Endometrial microvascular endothelial cells (primary cell): Measurements from ENCODE around the gene CHD5. TPM values are rescaled to one million over a fixed set of nuclear protein-coding genes. Genes with fewer than 3 reads are reported as not detected.

Source experiments
- in situ Hi-C: cut with HindIII; loops from 2 replicates; pipeline ENCODE4 v1.10.0; 2017; ENCODE audit warnings: low sequenced_read_pairs, low pct_unique_long_range_greater_than_20kb; ENCODE audit errors: inconsistent ontology term
- total RNA-seq: library from RNA; depleted of rRNA; stranded (reverse); fragments of >200 nt; gene quantifications from one replicate; pipeline ENCODE4 v1.2.3, GENCODE V29; 2015; ENCODE audit errors: inconsistent ontology term

CHD5 gene
- total RNA-seq, 1 donor from 2014 or later, result not detected

DNA sequence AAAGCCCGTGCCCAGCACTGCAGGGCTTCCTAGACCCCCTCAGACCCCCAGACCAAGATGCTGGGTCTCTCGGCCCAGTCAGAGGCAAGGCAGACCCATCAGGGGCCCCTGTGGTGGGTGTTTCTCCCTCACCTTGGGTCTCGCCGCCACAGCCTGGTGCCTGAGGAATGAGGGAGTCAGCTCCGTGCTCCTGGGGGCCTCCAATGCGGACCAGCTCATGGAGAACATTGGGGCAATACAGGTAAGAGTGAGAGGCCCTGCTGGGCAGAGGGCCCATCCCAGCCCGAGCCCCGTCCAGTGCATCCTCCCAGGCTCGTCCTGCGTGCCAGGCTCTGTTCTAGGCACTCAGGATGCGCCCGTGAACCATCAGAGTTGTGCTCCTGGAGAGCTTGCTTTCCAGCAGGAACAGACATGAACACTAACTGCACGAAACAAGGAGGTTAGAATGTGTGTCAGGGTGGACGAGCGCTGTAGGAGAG, 83.0 kb downstream of the CHD5 start:
- in situ Hi-C loops, result no loop called here

DNA sequence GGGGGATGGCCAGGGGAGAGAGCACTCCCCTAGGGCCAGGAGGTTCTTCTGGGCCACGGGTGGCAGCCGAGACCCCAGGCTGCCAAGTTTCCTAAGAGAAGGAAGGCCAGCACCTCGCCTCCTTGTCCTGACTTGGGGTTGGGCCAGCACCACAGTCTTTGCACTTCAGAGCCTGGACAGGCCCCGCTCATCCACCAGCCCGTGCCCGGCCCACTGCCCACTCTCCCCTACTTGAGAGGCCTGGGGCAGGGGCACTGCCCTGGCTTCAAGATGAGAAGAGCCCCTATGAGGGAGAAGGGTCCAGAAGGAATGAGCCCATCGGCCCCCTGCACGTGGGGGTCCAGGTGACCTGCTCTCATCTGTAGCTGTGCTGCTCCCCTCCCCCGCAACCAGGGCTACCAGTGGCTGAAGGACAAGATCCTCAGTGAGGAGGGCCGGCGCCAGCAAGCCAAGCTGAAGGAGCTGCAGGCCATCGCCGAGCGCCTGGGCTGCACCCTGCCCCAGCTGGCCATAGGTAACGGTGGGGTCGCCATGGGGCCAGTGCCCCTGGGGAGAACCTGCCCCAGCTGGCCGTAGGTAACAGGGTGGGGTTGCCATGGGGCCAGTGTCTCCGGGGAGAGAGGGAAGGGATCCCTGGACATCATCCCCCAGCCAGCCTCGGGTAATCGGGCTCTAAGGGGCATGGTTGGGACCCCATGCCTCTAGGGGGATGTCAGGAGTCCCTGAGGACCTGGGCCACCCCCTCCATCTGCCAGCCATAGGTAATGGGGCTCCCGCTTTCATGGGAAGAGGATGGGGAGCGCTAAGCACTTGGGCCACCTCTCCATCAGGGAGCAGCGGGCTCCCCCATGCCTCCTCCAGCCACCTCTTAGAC, 83.6 kb downstream of the CHD5 start:
- in situ Hi-C loops, result no loop called here

DNA sequence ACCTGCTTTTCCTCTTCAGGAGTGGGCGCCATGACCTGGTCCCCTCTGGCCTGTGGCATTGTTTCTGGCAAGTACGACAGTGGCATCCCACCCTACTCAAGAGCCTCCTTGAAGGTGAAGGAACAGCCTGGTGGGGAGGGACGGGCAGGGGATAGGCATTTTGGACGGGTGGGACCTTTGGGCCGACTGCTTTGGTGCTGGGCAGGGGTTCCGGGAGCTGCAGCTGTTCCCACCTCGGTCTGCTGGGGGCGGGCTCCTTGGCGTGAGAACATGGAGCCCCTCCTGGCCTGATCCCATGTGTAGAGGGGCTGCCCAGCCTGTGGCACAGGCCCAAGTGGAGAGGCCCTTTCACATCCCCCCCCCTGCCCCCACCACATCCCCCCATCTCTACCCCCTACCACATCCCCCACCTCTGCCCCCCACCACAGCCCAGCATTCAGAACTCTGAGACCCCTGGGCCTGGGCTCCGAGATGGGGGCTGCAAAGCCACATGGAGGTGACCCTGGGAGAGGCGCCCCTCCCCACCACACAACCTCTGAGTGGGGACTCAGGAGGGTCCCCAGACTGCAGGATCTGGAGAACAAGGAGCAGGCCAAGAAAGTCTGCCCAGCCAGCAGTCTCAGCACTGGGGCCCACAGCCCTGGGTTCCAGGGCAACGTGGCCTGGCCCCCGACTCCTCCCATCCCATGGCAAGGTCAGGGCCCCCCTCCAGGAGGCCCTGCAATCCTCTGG, 84.4 kb downstream of the CHD5 start:
- in situ Hi-C loops, result no loop called here

DNA sequence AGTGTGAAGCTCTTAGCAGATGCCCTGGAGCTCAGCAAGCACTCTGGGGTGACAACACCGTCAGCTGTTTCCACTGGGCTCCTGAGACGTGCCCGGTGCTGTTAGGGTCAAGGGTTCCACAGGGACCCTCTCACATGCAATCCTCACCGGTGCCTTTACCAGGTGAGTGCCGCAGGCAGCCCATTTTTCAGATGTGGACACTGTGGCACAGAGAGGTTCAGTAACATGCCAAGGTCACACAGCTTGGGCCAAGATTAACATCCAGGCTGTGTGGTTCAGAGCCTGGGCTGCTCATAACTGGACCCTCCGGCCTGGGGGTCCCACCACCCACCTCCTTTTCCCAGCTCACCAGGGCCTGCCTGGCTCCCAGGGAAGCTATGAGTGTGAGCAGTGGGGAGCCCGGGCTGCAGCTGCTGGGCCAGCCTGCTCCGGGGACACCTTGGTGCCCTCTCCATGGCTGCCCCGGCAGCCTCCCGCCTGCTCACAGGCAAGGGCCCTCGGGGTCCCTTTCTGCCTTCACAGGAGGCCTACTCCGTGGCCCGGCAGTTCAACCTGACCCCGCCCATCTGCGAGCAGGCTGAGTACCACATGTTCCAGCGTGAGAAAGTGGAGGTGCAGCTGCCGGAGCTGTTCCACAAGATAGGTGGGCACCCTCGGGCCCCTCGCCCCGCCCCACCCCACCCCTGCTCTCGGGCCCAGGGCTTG, 85.2 kb downstream of the CHD5 start:
- in situ Hi-C loops, result no loop called here

DNA sequence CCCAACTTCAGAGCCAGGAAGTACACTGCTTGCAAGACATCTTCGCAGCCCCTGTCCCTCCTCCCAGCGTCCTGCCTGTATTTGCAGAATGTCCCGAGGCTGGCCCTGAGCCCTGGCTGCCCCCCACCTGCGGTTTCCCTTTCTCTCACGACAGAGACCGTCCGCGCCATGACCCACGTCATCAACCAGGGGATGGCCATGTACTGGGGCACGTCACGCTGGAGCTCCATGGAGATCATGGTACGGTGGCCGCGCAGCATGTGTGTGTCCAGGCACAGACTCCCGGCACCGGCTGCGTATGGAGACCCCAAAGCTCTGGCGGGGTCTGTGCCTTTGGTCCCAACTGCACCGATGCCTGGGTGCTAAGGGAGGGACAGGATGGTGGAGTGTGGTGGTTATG, 85.9 kb downstream of the CHD5 start:
- in situ Hi-C loops, result no loop called here

DNA sequence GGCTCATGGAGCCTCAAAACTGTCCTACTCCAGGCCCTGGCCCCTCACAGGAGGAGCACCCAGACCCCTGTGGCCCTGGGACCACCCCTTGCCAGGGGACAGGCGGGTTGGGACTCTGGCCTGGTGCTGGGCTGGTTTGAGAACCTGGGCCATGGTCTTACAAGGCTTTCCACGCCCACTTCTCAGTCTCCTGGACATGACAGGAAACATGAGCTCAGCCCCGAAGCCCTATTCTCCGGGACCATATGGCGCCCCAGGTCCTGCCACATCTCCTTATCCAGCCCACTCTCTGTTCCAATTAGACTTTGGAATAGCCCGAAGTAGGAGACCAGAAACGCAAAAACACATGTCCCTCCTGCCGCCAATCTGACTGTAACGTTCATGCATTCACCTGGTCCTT, 86.5 kb downstream of the CHD5 start:
- in situ Hi-C loops, result no loop called here

DNA sequence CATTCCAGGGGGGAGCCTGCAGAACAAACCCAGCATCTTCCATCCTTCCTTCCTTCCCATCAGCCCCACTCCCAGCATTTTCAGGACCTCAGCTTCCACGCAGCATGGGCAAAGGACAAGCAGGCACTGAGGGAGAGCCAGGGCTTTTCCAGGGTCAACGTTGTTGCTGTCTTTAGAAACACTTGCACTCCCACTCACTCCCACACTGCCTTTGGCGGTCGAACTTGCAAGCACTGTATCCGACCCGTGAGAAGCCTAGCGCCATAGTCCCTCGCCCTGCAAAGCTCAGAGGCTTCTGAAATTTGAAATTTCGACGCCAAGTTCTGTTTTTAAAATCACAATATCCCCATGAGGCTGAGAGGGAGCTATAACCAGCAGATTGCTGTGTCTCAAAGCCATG, 87.0 kb downstream of the CHD5 start:
- in situ Hi-C loops, result no loop called here

DNA sequence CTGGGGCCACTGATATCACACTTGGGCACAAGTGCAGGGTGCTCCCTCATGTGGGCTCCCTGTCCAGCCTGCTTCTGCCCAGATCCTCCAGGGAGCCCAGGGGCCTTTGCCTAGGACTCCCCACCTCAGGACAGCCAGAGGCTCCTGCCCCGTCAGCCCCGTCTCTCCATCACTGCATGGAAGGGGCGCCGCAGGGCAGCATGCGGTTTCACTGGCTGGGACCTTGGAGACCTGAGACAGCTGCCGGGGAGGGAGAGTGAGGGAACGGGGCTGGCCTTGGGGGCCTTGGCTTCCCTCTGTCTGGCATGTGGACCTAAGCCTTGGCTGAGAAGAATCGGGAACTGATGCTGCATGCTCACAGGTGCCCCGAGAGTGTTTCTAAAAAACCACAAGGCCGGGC, 87.9 kb downstream of the CHD5 start:
- in situ Hi-C loops, result no loop called here

DNA sequence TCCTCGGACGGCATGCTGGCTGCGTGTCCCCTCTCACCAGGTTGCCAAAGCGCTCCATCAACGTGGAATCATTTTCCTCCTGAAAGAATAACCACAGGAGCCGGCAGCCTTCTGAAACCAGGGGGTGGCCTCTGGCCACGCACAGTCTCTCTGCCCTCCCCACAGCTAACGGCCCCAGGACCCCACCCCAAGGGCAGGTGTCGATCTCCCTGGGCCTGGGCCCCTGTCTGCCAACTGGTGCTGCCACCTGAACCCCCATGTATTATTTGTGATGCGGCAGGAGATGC, 88.4 kb downstream of the CHD5 start:
- in situ Hi-C loops, result no loop called here

DNA sequence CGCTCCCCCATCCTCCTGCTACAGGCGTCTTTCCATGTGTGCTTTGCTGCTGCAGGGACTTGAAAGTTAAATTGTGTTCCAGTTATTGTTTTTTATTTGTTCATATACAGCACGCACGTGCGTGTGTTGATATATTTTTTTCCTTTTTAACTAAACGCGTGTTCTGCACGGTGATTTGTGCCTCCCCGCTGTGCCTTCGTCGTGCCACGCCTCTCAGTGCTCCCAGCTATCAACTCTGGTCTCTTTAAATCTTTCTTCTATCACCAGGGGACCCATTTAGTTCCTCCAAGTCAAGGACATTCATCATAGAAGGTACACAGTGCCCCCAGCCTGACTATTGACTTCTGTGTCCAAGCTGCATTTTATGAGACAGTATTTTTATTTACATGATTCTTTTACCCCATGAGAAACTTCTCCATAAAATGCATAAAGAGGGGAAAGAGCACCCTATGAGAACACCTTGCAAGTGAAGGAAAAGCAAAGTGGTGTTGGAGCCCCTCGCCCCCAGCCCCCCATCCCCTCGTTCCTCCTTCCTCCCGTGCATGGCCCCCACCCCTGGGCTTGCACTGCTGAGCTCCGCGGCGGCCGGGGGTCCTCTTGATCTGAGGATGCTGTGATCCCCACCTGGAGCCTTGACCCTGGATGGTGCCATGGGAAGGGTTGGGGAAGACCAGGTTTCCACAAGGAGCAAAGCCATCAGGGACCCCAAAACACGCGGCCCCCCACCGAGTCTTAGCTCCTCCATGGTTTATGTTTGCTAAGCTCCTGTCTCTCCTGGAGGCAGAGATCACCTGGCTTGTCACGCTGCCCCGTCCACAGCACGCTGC, 88.9 kb downstream of the CHD5 start:
- in situ Hi-C loops, result no loop called here

DNA sequence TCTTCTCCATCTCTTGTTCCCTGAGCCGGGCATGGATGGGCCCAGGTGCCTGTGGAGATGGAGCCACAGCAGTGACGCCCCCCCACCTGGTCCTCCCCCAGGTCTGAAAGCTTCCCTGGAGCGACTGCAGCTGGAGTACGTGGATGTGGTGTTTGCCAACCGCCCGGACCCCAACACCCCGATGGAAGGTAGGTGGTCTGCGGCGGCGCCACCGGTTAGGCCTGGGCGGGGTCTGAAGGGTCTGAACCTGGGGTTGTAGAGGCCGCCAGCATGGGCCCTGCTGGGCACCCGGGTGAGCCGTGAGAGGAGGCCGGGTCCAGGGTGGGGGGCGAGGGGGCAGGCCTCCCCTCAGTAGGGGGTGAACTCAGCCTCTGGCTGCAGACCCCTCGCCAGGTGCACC, 89.8 kb downstream of the CHD5 start:
- in situ Hi-C loops, result no loop called here

DNA sequence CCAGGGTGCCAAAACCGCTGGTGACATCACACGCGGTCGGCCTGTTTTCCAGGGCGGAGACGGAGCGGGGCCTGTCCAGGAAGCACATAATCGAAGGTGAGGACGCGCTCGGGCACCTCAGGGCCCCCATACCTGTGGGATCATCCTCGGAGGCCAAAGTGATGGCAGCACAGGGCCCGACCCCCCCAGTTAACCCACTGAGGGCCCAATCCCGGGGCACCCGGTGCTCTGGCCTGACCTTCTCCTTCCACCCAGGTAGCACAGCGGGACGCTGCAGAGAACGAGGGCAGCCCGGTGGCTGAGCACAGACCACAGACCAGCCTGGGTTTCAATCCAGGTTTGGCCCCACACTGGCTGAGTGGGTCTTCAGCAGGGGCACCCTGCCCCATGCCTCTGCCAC, 91.2 kb downstream of the CHD5 start:
- in situ Hi-C loops, result no loop called here

DNA sequence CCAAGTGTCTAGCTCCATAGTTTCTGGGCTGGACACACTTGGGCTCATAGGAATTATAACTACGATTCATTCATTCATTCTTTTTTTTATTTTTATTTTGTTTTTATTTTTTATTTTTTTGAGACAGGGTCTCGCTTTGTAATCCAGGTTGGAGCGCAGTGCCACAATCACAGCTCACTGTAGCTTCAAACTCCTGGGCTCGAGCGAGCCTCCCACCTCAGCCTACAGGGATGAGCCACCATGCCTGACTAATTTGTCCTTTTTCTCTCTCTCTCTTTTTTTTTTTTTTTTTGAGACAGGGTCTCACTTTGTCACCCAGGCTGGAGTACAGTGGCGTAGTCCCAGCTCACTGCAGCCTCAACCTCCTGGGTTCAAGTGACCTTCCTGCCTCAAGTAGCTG, 92.2 kb downstream of the CHD5 start:
- in situ Hi-C loops, result no loop called here

DNA sequence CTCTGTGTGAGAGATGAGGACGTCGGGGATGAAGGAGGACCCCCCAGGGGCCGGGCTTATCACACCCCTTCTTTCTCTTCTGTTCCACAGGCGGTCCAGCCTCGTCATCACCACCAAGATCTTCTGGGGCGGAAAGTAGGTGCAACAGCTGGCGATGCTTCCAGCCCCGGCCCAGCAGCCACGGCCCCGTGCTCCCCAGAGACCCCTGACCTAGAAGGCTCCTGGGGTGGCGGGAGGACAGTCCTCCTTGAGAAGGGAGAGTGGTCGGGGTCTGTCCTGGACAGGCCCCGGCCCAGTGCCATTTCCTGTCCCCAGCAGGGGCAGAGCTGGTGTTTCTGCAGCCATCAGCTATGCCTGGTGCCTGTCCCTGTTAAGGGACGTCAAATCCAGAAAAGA, 92.7 kb downstream of the CHD5 start:
- in situ Hi-C loops, result no loop called here

DNA sequence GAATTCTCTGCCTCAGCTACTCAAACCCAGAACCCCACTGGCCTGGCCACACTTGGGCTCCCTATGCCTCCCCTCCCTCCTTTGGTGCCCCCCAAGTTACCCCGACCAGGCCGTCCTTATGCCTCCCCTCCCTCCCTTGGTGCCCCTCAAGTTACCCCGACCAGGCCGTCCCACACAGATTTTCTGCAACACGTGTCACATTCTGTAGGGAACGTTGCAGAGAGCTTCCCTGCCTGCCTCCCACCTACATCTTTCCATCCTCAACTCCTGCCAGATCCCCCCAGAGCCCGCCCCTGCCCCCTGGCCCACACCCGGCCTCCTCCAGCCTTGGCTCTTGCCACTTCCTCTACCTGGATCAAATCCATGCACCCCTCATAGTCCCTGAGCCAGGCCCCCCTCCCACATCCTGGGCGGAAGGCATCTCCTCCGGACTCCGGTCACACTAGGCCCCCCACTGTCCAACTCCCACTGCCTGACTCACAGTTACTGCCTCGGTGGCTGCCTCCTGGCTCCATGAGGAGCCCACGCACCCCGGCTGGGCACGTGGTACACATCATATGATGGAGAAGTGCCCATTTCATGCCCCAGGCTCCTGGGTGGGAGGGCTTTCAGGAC, 93.3 kb downstream of the CHD5 start:
- in situ Hi-C loops, result no loop called here

DNA sequence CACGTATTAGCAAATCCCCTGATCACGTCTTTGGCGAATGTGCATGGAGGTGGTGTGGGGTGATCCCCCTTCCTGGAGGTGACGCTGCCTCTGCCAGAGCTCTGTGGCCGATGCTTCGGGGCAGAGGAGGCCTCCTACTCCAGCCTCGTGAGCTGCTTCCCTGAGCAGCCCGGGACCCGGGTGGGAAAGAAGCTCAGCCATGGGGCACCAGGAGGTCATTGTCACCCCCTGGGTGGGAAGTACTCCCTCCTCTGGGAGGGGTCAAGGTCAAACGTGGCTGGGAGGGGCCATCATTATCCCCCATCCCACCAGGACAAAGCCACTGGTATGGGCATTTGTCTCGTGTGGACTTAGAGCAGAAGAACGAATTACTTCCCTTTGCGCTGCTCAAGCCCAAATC, 93.8 kb downstream of the CHD5 start:
- in situ Hi-C loops, result no loop called here

DNA sequence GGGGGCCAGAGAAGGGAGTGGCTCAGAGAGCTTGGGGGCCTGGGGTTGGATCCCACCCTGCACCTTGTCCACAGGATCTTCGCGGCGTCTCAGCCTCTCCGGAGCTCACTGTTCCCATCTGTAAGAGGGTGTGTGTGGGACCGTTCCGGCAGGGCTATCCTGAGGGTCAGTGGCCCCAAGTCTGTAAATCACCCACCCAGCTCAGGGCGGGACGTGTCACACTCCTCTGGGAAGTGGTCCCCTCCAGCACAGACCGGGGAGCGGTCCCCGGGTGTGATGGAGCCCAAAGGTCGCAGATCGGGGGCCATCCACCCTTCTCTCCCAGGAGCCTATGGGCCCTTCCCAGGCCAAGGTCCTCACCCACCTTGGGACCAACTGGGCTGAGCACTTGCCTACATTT, 94.5 kb downstream of the CHD5 start:
- in situ Hi-C loops, result no loop called here

DNA sequence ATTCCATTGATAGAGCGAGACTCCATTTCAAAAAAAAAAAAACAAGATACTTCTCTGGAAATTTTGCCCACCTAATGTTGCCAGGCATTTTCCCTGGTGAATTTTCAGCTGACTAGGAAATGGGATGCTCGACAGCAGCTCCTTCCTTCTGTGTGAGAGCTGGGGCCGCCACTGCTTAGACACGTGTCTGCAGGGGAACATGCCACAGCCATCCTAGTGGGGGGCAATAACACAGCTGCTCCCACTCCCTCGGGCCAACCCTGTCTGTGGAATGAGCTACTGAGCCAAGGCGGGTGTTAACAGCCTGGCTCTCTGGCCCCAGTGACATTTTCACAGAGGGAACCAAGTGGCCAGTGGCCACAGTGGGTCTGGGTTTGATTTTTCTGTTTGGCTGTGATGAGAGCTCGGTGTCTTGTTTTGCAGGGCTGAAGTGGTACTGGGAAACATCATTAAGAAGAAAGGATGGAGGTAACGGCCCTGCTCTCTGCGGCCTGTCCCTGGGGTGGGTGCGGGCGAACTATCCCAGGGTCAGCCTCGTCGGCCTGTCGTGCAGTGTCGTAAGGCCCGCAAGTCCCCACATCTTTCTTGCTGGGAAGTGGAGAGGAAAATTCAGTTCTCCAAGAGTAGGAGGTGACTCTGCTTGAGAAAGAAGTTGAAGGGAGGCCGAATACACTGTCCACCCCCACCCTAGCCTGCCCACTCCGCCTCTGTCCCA, 95.2 kb downstream of the CHD5 start:
- in situ Hi-C loops, result no loop called here
